Body of pancreas (tissue), 4 donors: ENCODE data around the gene TFB2M. TPM values are rescaled to one million over a fixed set of nuclear protein-coding genes. Genes with fewer than 3 reads are reported as not detected.

Experiments used
- ATAC-seq: fragments of 150-250 bp; one replicate; pipeline ENCODE4 v1.9.1; 2016
- DNase-seq, 4 donors: peaks; one replicate each; pipeline ENCODE4 v3.0.0-alpha.2; 2019
- H3K27ac ChIP-seq, 4 donors: fragments of 200-600 bp; sonication (generic); 1 replicate in 3 of 4; 2 replicates in 1 of 4; pipeline versions ENCODE4 v1.5.1 to v1.6.1; 2016 to 2019; ENCODE audit warnings: mild to moderate bottlenecking in 1 of 4, mixed read lengths in 1 of 4, moderate library complexity in 1 of 4
- H3K27me3 ChIP-seq, 2 donors: fragments of 200-600 bp; sonication (generic); one replicate each; pipeline ENCODE4 v1.6.0; 2016; ENCODE audit warnings: mild to moderate bottlenecking in 1 of 2
- H3K36me3 ChIP-seq, 2 donors: fragments of 200-600 bp; sonication (generic); replicated peaks in 1 of 2; 2 replicates each; pipeline ENCODE4 v1.5.1; 2016; ENCODE audit warnings: low read depth in 2 of 2; ENCODE audit not compliant: insufficient read depth in 1 of 2
- H3K4me1 ChIP-seq: fragments of 200-600 bp; sonication (generic); one replicate; pipeline ENCODE4 v1.6.0; 2016
- H3K4me3 ChIP-seq, 2 donors: fragments of 200-600 bp; sonication (generic); 1 replicate in 1 of 2; 2 replicates in 1 of 2; pipeline ENCODE4 v1.5.1; 2016 to 2019
- H3K9me3 ChIP-seq, 3 donors: fragments of 200-600 bp; sonication (generic); 1 replicate in 2 of 3; 2 replicates in 1 of 3; pipeline ENCODE4 v1.5.1; 2016
- CTCF ChIP-seq, 7 experiments: fragments of 450-650 bp in 4 of 7; fragments of 200-600 bp in 3 of 7; sonication (generic) in 3 of 7; IDR thresholded peaks; one replicate each; pipeline ENCODE4 v1.5.1; 2016 to 2019; ENCODE audit warnings: antibody characterized with exemption in 7 of 7
- POLR2A ChIP-seq, 3 donors: fragments of 450-650 bp; IDR thresholded peaks; one replicate each; pipeline ENCODE4 v1.6.1; 2016; ENCODE audit warnings: antibody characterized with exemption in 3 of 3, mild to moderate bottlenecking in 2 of 3
- WGBS, 2 donors: methylation state at CpG; one replicate each; pipeline ENCODE4 v1.1.5; 2017; 5-methylcytosine and 5-hydroxymethylcytosine counted together
- intact Hi-C: fragments of 100-400 bp; cut with DNase I; formaldehyde crosslinking; loops from one replicate; pipeline ENCODE4 v1.15.1; 2023
- total RNA-seq, 2 donors: library from RNA; depleted of rRNA; stranded (reverse); fragments of >200 nt; gene quantifications; one replicate each; pipeline ENCODE4 v1.1.0, GENCODE V29; 2016

TFB2M gene
- total RNA-seq, 2 donors from 2014 or later, result 2.3 to 8.3 TPM

DNA sequence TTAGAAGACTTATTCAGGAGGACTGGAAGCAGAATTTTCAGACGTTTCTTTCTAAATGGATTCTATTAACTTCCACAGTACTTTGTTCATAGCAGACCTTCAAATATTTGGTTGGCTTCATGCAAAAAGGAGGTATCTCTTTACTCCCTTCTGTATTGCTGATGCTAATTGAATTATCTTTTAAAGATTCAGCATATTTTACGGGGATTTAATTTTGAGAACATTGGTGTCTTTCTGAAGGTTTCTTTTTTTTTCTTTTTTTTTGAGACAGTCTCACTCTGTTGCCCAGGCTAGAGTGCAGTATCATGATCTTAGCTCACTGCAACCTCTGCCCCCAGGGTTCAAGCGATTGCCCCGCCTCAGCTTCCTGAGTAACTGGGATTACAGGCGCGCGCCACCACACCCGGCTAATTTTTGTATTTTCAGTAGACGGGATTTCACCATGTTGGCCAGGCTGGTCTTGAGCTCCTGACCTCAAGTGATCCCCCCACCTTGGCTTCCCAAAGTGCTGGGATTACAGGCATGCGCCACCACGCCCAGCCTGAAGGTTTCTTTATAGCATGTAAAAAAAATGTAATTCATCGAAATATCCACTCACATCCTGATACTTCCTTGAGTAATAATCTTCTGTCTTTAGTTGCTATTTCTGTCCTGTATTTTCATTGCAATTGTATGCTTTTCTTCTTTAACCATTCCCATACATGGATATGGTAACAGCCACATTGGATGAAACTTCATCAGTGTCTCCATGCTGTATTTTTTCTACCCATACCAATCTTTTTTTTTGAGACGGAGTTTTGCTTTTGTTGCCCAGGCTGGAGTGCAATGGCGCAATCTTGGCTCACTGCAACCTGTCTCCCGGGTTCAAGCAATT lies 14.7 kb upstream of the TFB2M start:
- Histone ChIP-seq H3K27ac (no peak overlapping the region), H3K9me3 (no peaks in the 10 kb centered on the region), H3K4me1 (peaks cover 49% of the 10 kb centered on the region), H3K36me3 (no peaks in the 10 kb centered on the region), H3K27me3 (no peaks in the 10 kb centered on the region), H3K4me3 (no peak overlapping the region)
- no peak for DNase-seq
- ATAC-seq, result no peak
- intact Hi-C loops, result no loop called here
- 88 to 94% methylated on average over 15 of the region's 15 CpGs for WGBS, 2 donors
- TF ChIP-seq POLR2A (IDR thresholded peaks at IDR 0.05) (no peak), CTCF (IDR thresholded peaks at IDR 0.05) (no peak)

DNA sequence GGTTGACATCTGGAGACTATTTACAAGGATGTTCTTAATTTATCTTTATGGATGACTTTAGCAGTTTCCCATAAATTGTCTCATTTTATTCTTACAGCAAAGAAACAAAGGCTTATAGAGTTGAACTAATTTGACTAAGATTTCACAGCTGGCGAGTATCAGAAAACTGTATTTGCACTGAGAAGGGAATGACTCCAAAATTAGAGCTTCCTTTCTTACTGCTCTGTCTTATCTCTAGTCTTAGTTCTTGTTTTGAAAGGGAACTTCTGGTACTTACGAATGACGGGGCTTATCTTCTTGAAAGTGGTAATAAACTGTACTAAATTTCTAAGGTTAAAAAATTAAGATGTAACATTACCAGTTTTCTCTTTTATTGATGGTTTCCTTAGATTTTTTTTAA lies 13.8 kb upstream of the TFB2M start:
- ATAC-seq (no peak), DNase-seq (no peak)
- Histone ChIP-seq H3K27me3 (no peaks in the 10 kb centered on the region), H3K4me3 (no peak overlapping the region), H3K9me3 (no peaks in the 10 kb centered on the region), H3K36me3 (no peaks in the 10 kb centered on the region), H3K27ac (no peak overlapping the region), H3K4me1 (peaks cover 43% of the 10 kb centered on the region)
- intact Hi-C loops, result no loop called here
- WGBS, 2 donors, result 24 to 27% methylated on average over 3 of the region's 3 CpGs
- no peak for TF ChIP-seq POLR2A (IDR thresholded peaks at IDR 0.05)
- TF ChIP-seq CTCF (IDR thresholded peaks at IDR 0.05), result no peak

- WGBS, 2 donors, result 64 to 67% methylated on average over 2 of the region's 2 CpGs
- ATAC-seq (no peak), DNase-seq (no peak)
- Histone ChIP-seq H3K27ac (no peak overlapping the region), H3K27me3 (no peaks in the 10 kb centered on the region), H3K4me1 (peaks cover 22% of the 10 kb centered on the region), H3K9me3 (no peaks in the 10 kb centered on the region), H3K36me3 (no peaks in the 10 kb centered on the region), H3K4me3 (no peak overlapping the region)
- intact Hi-C loops, result no loop called here
- TF ChIP-seq POLR2A (IDR thresholded peaks at IDR 0.05) (no peak), CTCF (IDR thresholded peaks at IDR 0.05) (no peak)
These were observed 11.7 kb upstream of the TFB2M start for GRCh38 chr1:246577720-246578106.

GRCh38 chr1:246577082-246577719 lies 11.1 kb upstream of the TFB2M start:
- TF ChIP-seq CTCF (IDR thresholded peaks at IDR 0.05), result no peak
- TF ChIP-seq POLR2A (IDR thresholded peaks at IDR 0.05), result no peak
- no peak for ATAC-seq
- Histone ChIP-seq H3K27ac (no peak overlapping the region), H3K36me3 (no peaks in the 10 kb centered on the region), H3K27me3 (no peaks in the 10 kb centered on the region), H3K4me3 (no peak overlapping the region), H3K9me3 (no peaks in the 10 kb centered on the region), H3K4me1 (peaks cover 16% of the 10 kb centered on the region)
- WGBS, 2 donors, result 68 to 75% methylated on average over 5 of the region's 5 CpGs
- no peak for DNase-seq
- intact Hi-C loops, result no loop called here
